Activated effector memory CD4-positive, alpha-beta T cell treated with anti-CD3 and anti-CD28 coated beads, Interleukin-2, amount 50 U/mL, for 16 hours (primary cell): ENCODE data around the gene ACOX3.
"Not testable (repeated sequence)": the region's sequence is repeated elsewhere in the genome, so short reads cannot be mapped to it uniquely, and the experiment has no call there.

Experiments
- DNase-seq: peaks from one replicate; pipeline ENCODE4 v3.0.0-alpha.2; 2020

ACOX3 gene

GRCh38 chr4:8440492-8441311 lies at the start of gene ACOX3, which contains the start of gene TRMT44:
ACOX3 (minus strand) TSS chr4:8440723; CDS start chr4:8416521, 24,202 bp downstream.
TRMT44 (plus strand) TSS chr4:8440777; CDS start chr4:8440823, 46 bp downstream.
- DNase-seq: peak; percentile 99

DNA sequence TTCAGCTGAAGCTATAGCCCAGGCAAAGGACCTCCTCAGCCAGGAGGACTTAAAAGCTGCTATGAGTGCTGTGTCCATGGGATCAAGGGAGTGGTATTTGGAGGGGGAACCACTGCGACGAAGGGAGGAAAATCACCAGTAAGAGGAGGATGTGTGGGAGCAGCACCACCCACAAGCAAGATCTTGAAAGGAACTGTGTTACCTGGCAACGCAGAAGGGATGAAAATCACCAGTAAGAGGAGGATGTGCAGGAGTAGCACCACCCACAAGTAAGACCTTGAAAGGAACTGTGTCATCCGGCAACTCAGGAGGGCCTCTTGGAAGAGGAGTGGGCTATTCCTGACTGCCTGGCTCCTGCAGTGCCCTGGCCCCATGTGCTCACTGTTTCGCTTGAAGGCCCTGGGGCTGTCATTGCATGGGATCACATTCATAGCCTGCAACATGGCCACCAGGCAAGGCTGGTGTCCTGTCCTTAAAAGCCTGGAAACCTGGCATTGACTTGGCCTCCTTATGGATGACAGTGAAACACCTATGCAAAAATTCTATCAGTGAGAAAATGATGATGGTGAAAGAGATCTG lies 48.4 kb upstream of the ACOX3 start:
- no peak for DNase-seq

GRCh38 chr4:8486643-8487042 lies 46.1 kb upstream of the ACOX3 start:
- not testable (repeated sequence) for DNase-seq

- no peak for DNase-seq
These were observed 39.7 kb upstream of the ACOX3 start for GRCh38 chr4:8480221-8480620.

- DNase-seq: no peak
These were observed 38.5 kb upstream of the ACOX3 start for GRCh38 chr4:8478801-8479744.

- no peak for DNase-seq
These were observed 37.8 kb upstream of the ACOX3 start for GRCh38 chr4:8478371-8478770.

- DNase-seq: no peak
These were observed 37.2 kb upstream of the ACOX3 start for GRCh38 chr4:8477676-8478075.

- DNase-seq: no peak
These were observed 36.6 kb upstream of the ACOX3 start for GRCh38 chr4:8477095-8477635.

- no peak for DNase-seq
These were observed 35.4 kb upstream of the ACOX3 start for GRCh38 chr4:8475751-8476575.

GRCh38 chr4:8474856-8475255 lies 34.3 kb upstream of the ACOX3 start:
- no peak for DNase-seq

- no peak for DNase-seq
These were observed 33.5 kb upstream of the ACOX3 start for GRCh38 chr4:8473920-8474590.

DNA sequence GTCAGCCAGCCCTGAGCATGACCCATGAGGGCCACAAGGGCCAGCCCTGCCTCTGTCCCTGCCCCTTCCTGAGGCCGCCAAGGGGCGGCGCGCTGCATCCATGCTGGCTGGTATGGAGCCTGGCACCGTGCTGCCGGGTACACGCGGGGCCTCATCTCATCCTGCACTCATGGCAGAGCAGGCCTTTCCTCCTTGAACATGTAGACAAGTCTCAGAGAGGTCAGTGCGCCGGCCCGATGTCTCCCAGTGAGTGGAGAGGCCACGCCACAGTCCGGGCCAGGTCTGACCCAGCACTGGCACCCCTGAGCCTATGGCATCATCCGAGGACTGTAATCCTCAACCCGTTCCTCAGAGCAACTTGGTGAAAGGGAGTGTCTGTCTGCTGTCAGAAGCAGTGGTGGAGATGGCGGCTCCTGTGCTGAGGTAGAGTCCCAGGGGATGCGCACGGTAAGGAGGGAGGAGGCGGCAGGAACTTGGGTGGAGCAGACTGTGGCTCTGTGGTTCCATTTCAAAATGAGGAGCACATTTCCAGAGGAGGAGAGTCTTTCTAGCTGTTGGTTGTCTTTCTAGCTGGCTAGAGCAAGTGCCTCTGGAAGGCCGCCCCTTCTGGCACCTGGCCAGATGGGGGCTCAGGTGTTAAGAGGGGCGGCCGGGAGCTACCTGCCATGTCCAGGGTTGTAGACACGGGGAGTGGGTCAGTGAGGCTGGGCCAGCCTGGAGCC lies 32.8 kb upstream of the ACOX3 start:
- DNase-seq: no peak

DNA sequence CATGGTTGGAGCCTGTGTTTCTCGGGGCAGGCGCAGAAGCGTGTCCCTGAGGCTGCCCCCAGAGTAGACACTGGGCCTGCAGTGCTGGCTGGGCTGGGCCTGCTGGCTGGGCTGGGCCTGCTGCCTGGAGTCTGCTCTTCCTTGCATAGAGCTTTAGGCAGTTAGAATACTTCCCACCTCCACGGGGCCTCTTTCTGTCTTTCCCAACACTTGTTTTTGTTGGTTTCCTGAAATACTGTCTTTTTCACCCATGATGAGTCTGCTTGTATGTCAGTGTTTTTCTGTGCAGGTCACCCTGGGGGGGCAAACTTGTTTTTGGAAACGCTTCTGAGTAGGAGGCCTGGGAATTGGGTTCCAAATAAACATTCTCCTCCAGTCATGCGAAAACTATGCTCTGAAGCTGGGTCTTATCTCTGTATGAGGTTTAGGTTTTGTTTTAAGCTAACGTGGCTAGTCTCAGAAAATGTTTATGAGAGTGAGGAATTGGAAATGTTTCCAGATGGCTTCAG lies 32.2 kb upstream of the ACOX3 start:
- DNase-seq: no peak

GRCh38 chr4:8472158-8472688 lies 31.7 kb upstream of the ACOX3 start:
- DNase-seq: no peak

DNA sequence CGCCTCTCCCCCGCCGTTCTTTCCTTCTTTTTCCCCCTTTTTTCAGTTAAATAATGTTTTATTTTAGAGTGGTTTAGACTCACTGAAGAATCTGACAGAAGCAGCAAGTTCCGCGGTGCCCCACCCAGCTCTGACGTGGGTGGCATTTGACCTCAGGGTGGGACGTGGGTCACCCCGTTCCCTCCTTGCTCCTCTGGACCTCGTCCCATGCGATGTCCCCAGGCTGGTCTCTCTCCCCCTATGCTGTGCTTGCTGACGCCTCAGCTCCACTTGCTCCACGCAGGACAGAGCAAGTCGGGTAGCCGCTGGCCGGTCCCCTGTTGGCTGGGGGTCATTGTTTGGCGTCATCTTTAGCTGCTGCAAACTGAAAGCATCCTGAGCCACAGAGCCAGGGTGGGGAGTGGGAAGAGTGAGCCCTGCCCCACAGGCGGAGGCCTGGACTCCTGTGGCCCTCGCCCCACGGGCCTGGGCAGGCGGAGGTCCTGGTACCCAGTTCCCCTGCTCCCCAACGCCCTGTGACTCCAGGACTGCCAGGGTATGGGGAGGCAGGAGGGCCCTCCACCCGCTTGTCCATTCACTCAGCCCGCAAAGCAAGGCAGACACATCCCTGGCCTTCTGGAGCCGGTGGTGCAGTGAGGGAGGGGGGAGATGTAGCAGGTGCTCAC lies 30.8 kb upstream of the ACOX3 start:
- no peak for DNase-seq

DNA sequence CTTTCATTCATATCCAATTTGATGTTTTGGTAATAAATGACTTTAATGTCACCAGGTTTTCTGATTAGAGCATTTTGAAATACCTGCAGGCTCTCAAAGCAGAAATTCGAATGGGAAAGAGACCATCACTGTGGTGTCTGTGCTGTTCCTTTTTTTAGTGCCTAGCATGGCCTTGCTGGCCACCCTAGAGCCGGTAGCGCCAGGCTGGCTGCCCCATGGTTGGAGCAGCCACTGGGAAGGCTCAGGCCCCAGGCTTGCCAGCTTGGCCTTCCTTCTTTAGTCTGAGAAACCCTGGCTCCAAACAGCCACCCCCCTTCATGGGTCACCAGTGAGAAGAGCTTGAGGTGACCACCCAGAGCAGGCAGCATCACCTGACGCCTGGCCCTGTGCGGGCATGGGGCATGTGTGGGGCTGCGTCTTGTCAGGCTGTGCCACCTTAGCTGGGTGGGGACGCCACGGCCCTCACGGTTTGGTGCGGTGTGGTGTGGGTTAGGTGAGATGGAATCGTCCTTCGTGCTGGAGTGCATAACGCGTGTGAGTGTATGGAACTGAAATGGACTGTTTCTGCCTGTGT lies 30.0 kb upstream of the ACOX3 start:
- no peak for DNase-seq

DNA sequence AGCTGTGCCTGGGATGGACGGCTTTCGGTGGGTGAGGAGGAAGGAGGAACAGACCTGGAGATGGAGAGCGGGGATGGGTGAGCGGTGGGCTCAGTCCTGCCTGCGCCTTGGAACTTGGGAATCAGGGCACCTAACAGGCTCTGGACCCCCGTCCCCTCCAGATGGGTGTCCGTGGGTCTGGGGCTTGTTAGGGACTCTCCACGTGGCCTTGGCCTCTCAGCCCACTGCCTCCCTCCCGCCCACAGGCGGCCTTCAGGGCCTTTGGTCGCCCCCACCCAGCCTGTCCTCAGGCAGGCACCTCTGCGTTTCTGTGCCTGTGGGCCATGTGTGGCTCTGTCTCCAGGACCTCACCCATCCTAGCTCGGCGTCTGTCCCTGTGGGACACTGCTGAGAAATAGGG lies 29.0 kb upstream of the ACOX3 start:
- no peak for DNase-seq

DNA sequence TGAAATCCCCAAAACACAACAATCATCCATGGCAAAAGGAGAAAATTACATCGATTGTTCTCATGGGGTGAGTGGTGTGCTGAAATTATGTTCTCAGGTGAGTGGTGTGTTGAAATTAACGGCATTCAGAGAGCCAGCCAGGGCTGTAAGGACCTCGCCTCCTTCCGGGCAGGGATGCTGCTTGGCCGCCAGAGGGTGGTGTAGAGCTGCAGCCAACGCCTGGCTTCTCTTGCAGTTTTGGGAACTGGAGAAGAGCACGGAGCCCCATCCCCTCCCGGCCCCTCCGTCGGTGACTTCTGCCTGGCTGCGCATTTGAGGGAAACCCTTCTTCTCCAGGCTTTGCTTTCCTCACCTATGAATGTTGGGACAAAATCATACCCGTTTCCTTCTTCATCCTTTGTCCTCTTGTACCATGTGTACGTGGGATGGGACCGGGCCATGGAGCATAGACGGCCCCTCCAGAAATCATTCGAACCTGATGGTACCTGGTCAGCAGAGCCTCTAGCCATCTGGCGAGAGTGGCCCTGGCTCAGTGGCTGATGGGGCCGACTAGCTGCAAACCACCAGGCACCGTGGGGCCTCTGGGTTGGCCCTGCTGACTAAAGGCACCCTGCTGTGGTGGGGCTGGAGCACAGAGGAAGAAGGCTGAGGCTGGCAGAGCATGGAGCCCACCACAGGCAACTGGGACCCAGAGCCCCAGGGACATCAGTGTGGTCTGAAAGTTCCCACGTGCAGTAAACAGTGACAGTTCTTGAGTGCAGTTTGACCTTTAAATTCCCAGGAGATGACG lies 28.4 kb upstream of the ACOX3 start:
- peak; percentile 82 for DNase-seq

DNA sequence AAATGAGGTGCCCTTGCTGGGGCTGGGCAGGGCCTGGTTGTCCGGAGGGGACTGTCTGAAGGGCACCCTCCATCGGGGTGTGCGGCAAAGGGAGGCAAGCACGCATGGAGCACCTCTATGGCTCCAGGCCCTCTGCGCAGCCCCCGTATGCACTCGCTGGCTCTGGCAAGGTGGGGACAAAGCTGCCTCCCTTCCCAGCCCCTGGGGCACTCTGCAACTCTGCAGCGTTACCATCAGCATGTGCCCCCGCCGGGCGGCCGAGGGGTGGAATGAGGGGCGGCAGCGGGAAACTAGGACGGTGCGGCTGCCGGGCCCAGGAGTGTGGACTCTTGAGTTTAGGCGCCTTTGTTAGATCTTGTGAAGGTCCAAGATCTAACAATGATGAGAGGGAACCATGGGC lies 26.5 kb upstream of the ACOX3 start:
- no peak for DNase-seq
